Nephron progenitor cell (in vitro differentiated cells): ENCODE results near the gene KDM5B.

Experiments used
- DNase-seq: peaks from one replicate; pipeline ENCODE4 v3.0.0; 2021
- H3K27ac Mint-ChIP-seq: 2 replicates; pipeline ENCODE4 v1.8.0; 2021; ENCODE audit warnings: mild to moderate bottlenecking, moderate library complexity, mixed read lengths
- H3K27me3 Mint-ChIP-seq: 2 replicates; pipeline ENCODE4 v1.8.0; 2021; ENCODE audit warnings: mild to moderate bottlenecking, low read depth, mixed read lengths; ENCODE audit not compliant: poor library complexity
- H3K36me3 Mint-ChIP-seq: 2 replicates; pipeline ENCODE4 v1.8.0; 2021; ENCODE audit warnings: low read depth, mixed read lengths
- H3K4me1 Mint-ChIP-seq: 2 replicates; pipeline ENCODE4 v1.8.0; 2021; ENCODE audit warnings: mixed read lengths
- H3K4me3 Mint-ChIP-seq: 2 replicates; pipeline ENCODE4 v1.8.0; 2021; ENCODE audit warnings: mild to moderate bottlenecking, moderate library complexity, mixed read lengths
- H3K9me3 Mint-ChIP-seq: 2 replicates; pipeline ENCODE4 v1.8.0; 2021; ENCODE audit warnings: mild to moderate bottlenecking, moderate library complexity, mixed read lengths
- TF ChIP-seq, protein P1 (sequence below): fragments of 200-600 bp; sonication (generic); IDR thresholded peaks from 2 replicates; pipeline ENCODE4 v1.5.0; 2021; ENCODE audit warnings: antibody characterized with exemption

Gene KDM5B

DNA sequence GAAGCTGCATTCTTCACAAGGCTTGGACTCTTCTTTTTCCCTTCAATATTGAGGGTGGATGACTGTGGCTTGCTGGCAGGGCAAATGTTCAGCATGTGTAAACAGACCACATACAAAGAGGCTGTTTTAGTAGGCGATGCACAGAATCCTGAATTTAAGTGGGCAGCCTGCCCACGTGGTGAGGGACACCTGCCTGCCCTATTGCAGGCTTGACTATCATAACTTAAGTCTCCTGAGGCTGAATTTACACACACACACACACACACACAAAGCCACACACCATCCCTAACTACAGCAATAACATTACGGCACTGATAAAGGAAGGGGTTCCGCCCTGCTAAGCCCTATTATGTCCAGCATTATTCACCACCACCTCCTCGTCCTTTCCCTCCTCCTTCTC is 113.9 kb downstream of the KDM5B start:
- Mint-ChIP-seq H3K27me3 (peaks cover 56% of the 10 kb centered on the region), H3K4me3 (no peak overlapping the region), H3K4me1 (no peaks in the 10 kb centered on the region), H3K27ac (no peak overlapping the region), H3K9me3 (no peaks in the 10 kb centered on the region), H3K36me3 (no peaks in the 10 kb centered on the region)
- no peak for DNase-seq
- TF ChIP-seq, protein P1, sequence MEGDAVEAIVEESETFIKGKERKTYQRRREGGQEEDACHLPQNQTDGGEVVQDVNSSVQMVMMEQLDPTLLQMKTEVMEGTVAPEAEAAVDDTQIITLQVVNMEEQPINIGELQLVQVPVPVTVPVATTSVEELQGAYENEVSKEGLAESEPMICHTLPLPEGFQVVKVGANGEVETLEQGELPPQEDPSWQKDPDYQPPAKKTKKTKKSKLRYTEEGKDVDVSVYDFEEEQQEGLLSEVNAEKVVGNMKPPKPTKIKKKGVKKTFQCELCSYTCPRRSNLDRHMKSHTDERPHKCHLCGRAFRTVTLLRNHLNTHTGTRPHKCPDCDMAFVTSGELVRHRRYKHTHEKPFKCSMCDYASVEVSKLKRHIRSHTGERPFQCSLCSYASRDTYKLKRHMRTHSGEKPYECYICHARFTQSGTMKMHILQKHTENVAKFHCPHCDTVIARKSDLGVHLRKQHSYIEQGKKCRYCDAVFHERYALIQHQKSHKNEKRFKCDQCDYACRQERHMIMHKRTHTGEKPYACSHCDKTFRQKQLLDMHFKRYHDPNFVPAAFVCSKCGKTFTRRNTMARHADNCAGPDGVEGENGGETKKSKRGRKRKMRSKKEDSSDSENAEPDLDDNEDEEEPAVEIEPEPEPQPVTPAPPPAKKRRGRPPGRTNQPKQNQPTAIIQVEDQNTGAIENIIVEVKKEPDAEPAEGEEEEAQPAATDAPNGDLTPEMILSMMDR: no peak

GRCh38 chr1:202692959-202693555 is 115.2 kb downstream of the KDM5B start:
- Mint-ChIP-seq H3K4me3 (no peak overlapping the region), H3K27me3 (peaks cover 58% of the 10 kb centered on the region), H3K4me1 (no peaks in the 10 kb centered on the region), H3K27ac (no peak overlapping the region), H3K36me3 (no peaks in the 10 kb centered on the region), H3K9me3 (no peaks in the 10 kb centered on the region)
- TF ChIP-seq, protein P1: no peak
- peak; percentile 96 for DNase-seq

- H3K4me1 Mint-ChIP-seq: no peaks in the 10 kb centered on the region
- no peak overlapping the region for H3K27ac Mint-ChIP-seq
- no peak for DNase-seq
- no peaks in the 10 kb centered on the region for H3K36me3 Mint-ChIP-seq
- H3K4me3 Mint-ChIP-seq: no peak overlapping the region
- peaks cover 60% of the 10 kb centered on the region for H3K27me3 Mint-ChIP-seq
- TF ChIP-seq, protein P1: no peak
- no peaks in the 10 kb centered on the region for H3K9me3 Mint-ChIP-seq
Observed at GRCh38 chr1:202691816-202692215, 116.4 kb downstream of the KDM5B start.

DNA sequence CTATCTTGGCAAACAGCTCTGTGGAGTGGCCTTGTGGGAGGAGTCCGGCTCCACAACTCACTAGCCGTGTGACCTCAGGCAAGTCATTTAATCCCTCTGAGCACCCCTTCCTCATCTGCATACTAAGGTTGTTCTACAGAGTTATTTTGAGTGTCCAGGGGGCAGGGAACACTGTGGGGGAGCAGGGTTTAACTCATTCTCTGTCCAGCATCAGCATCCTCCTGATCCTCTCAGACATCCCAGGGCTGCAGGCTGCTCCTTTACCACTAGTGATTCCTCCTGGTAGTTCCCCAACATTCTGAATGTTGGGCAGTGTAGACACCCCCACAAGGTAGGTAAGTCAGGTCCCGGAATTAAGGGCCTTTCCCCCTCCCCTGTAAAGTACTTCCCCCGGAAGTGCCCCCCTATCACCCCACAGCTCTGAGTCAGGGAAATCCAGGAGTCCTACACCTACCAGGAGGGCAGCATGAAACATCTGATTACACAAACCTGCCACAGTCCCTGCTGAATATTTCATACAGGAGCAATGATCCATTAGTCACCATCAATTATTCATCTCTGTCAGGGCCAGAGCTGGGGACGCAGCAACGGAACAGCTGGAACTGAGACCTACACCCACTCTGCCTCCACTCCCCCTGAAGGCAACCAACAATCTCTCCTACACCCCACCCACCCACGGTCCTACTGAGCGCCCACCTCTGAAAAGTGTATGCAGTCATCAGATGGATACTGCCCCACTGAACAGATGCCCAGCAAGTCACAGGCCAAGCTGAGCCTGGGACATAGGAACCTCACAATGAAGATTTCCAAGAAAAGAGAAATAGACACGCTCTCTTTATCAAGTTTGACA is 118.5 kb downstream of the KDM5B start:
- Mint-ChIP-seq H3K9me3 (no peaks in the 10 kb centered on the region), H3K27ac (no peak overlapping the region), H3K27me3 (peaks cover 59% of the 10 kb centered on the region), H3K36me3 (no peaks in the 10 kb centered on the region), H3K4me3 (no peak overlapping the region), H3K4me1 (no peaks in the 10 kb centered on the region)
- no peak for DNase-seq
- TF ChIP-seq, protein P1: no peak

- H3K4me1 Mint-ChIP-seq: no peaks in the 10 kb centered on the region
Observed at GRCh38 chr1:202689082-202689481, 119.1 kb downstream of the KDM5B start.

More at GRCh38 chr1:202689082-202689481, 119.1 kb downstream of the KDM5B start:
- H3K27ac Mint-ChIP-seq: no peak overlapping the region
- TF ChIP-seq, protein P1: no peak
- H3K27me3 Mint-ChIP-seq: peaks cover 56% of the 10 kb centered on the region
- no peak overlapping the region for H3K4me3 Mint-ChIP-seq
- no peaks in the 10 kb centered on the region for H3K9me3 Mint-ChIP-seq
- DNase-seq: no peak
- no peaks in the 10 kb centered on the region for H3K36me3 Mint-ChIP-seq
